Lower lobe of right lung (tissue), 2 donors: Measurements from ENCODE around the gene GAS2L1. TPM values are rescaled to one million over a fixed set of nuclear protein-coding genes. Genes with fewer than 3 reads are reported as not detected.
A peak's percentile ranks its signal among the peaks of the same experiment; 100 is the strongest.

Experiments
- ATAC-seq, 2 donors: fragments of 200-7000 bp; cut with Tn5 transposase; one replicate each; pipeline ENCODE4 v1.9.1; 2020 to 2022; ENCODE audit warnings: mild to moderate bottlenecking in 2 of 2, moderate library complexity in 2 of 2
- DNase-seq: peaks from one replicate; pipeline ENCODE4 v3.0.0-alpha.2; 2020
- H3K27ac ChIP-seq: fragments of 200-600 bp; one replicate; pipeline ENCODE4 v1.8.0; 2022
- H3K27me3 ChIP-seq: fragments of 200-600 bp; one replicate; pipeline ENCODE4 v1.8.0; 2022; ENCODE audit warnings: low read depth
- H3K36me3 ChIP-seq: fragments of 200-600 bp; one replicate; pipeline ENCODE4 v1.8.0; 2022; ENCODE audit warnings: mild to moderate bottlenecking
- H3K4me1 ChIP-seq: fragments of 200-600 bp; one replicate; pipeline ENCODE4 v1.8.0; 2022
- H3K4me3 ChIP-seq: fragments of 200-600 bp; one replicate; pipeline ENCODE4 v1.8.0; 2022; ENCODE audit warnings: mild to moderate bottlenecking
- H3K9me3 ChIP-seq: fragments of 200-600 bp; one replicate; pipeline ENCODE4 v1.8.0; 2022
- intact Hi-C: fragments of 100-400 bp; cut with DNase I; formaldehyde crosslinking; loops from one replicate; pipeline ENCODE4 v1.11.0; 2022
- total RNA-seq: library from RNA; stranded (reverse); fragmentation: NEBNext Ultra II Directional; extraction: Animal tissue kit (Norgen Biotek cat#: 25700); gene quantifications from one replicate; pipeline ENCODE4 v1.2.1, GENCODE V29; 2021
- TF ChIP-seq, protein P1 (sequence below): fragments of 200-600 bp; IDR thresholded peaks from one replicate; pipeline ENCODE4 v1.8.0; 2022; ENCODE audit warnings: antibody characterized with exemption, mild to moderate bottlenecking
- donor health status: DM: no; HTN: yes; CAD: no; lungs with severe emphysema.

GAS2L1 gene
- total RNA-seq, 1 donor from 2014 or later, result 29.9 TPM

DNA sequence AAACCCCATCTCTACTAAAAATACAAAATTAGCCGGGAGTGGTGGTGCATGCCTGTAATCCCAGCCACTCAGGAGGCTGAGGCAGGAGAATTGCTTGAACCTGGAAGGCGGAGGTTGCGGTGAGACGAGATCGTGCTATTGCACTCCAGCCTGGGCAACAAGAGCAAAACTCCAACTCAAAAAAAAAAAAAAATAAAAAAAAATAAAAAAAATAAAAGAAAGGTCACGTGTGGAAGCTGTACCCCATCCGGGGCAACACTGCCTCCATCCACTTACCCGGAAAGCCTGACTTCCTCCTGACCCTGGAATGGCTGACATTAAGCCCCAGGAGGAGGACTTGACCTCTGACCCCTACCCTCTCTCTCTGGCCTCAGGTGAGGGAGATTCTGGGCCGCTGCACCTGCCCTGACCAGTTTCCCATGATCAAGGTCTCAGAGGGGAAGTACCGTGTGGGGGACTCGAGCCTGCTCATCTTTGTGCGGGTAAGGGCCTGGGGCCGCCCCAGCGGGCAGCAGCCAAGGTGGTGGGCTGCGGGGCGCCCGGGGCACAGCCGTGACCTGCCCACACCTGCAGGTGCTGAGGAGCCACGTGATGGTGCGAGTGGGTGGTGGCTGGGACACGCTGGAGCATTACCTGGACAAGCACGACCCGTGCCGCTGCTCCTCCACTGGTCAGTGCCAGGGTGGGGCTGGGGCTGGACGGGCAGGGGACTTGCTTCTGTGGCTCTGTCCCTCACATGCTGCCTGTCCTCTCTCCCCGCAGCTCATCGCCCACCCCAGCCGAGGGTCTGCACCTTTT lies 3.8 kb downstream of the GAS2L1 start:
- Histone ChIP-seq H3K27ac (peak overlapping the region; percentile 90), H3K4me3 (no peak overlapping the region), H3K36me3 (peaks cover 6% of the 10 kb centered on the region), H3K27me3 (peaks cover 23% of the 10 kb centered on the region), H3K9me3 (no peaks in the 10 kb centered on the region), H3K4me1 (peaks cover 83% of the 10 kb centered on the region)
- DNase-seq, result no peak
- ATAC-seq, result peak; percentile 0
- intact Hi-C loops, result no loop called here
- TF ChIP-seq, protein P1, sequence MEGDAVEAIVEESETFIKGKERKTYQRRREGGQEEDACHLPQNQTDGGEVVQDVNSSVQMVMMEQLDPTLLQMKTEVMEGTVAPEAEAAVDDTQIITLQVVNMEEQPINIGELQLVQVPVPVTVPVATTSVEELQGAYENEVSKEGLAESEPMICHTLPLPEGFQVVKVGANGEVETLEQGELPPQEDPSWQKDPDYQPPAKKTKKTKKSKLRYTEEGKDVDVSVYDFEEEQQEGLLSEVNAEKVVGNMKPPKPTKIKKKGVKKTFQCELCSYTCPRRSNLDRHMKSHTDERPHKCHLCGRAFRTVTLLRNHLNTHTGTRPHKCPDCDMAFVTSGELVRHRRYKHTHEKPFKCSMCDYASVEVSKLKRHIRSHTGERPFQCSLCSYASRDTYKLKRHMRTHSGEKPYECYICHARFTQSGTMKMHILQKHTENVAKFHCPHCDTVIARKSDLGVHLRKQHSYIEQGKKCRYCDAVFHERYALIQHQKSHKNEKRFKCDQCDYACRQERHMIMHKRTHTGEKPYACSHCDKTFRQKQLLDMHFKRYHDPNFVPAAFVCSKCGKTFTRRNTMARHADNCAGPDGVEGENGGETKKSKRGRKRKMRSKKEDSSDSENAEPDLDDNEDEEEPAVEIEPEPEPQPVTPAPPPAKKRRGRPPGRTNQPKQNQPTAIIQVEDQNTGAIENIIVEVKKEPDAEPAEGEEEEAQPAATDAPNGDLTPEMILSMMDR, result no peak

DNA sequence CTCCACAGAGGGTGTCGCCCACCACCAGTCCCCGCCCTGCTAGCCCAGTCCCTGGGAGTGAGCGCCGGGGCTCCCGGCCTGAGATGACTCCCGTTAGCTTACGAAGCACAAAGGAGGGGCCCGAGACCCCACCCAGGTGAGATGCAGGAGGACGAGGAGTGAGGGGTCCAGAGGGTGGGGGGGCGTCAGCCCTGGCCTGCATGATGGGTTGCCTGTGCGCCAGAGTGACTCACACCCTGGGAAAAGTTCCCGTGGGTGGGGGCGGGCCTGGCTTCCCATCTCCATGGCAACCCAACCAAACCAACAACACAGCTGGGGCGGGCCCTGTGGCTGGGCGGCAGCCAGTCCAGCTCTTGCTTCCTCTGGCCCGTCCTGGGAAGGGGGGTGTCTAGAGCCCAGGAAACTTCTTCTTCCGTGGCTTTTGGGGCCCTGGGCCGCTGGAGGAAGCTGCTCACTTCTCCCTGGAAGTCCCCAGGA lies 4.5 kb downstream of the GAS2L1 start:
- TF ChIP-seq, protein P1, result no peak
- Histone ChIP-seq H3K27me3 (peaks cover 30% of the 10 kb centered on the region), H3K27ac (peak overlapping the region; percentile 90), H3K9me3 (no peaks in the 10 kb centered on the region), H3K4me1 (peaks cover 85% of the 10 kb centered on the region), H3K4me3 (peak overlapping the region; percentile 23), H3K36me3 (peaks cover 6% of the 10 kb centered on the region)
- DNase-seq, result peak; percentile 95
- intact Hi-C loops, result no loop called here
- peak; percentile 77 to 86 for ATAC-seq

DNA sequence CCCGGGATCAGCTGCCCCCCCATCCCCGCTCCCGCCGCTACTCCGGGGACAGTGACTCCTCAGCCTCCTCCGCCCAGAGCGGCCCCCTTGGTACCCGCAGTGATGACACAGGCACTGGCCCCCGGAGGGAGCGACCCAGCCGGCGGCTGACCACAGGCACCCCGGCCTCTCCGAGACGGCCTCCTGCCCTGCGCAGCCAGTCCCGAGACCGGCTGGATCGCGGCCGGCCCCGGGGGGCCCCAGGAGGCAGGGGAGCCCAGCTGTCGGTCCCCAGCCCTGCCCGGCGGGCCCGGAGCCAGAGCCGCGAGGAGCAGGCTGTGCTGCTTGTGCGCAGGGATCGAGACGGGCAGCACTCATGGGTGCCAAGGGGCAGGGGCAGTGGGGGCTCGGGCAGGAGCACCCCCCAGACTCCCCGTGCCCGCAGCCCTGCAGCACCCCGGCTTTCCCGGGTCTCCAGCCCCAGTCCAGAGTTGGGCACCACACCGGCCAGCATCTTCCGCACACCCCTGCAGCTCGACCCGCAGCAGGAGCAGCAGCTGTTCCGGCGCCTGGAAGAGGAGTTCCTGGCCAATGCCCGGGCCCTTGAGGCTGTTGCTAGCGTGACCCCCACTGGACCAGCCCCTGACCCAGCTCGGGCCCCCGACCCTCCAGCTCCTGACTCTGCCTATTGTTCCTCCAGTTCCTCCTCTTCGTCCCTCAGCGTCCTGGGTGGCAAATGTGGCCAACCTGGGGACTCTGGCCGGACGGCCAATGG lies 5.2 kb downstream of the GAS2L1 start:
- peak overlapping the region; percentile 23 for H3K4me3 ChIP-seq
- DNase-seq (peak; percentile 50), ATAC-seq (no peak)
- H3K27ac ChIP-seq, result peak overlapping the region; percentile 90
- H3K36me3 ChIP-seq, result peaks cover 6% of the 10 kb centered on the region
- intact Hi-C loops, result no loop called here
- peaks cover 83% of the 10 kb centered on the region for H3K4me1 ChIP-seq
- TF ChIP-seq, protein P1, result no peak
- no peaks in the 10 kb centered on the region for H3K9me3 ChIP-seq
- H3K27me3 ChIP-seq, result peaks cover 37% of the 10 kb centered on the region

DNA sequence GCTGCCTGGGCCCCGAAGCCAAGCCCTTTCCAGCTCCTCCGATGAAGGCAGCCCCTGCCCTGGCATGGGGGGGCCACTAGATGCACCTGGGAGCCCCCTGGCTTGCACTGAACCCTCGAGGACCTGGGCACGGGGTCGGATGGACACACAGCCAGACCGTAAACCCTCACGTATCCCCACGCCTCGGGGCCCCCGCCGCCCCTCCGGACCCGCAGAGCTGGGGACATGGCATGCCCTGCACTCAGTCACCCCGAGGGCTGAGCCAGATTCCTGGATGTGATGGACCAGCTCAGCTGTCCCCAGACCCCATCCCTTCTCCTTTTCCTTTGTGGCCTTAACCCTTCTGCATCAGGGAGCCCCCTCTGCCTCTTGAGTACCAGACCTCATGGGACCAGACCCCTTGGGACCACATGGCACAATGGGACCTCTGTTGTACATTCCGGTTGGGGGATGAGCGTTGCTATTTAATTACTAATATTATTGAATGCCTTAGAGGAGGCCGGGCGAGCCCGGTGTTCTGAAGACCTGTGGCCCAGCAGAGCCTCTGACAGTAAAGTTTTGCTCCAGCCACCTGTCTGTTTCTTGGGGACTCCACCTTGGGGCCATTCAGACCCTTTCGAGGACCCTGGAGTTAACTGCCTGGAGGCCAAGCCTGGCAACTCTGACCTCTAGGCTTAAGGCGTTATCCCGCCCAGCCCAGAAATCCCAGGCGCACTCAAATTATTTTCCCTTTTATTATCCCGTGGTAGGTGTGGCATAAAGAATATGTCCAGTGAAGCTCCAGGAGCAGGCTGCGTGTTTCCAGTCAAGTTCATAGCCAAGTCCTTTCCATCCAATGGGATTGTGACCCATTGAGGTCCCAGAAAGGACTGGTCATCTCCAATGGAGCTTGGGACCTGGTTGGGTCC lies 6.0 kb downstream of the GAS2L1 start:
- peaks cover 6% of the 10 kb centered on the region for H3K36me3 ChIP-seq
- intact Hi-C loops, result no loop called here
- H3K9me3 ChIP-seq, result no peaks in the 10 kb centered on the region
- TF ChIP-seq, protein P1, result no peak
- H3K4me3 ChIP-seq, result no peak overlapping the region
- H3K4me1 ChIP-seq, result peaks cover 81% of the 10 kb centered on the region
- peak; percentile 51 for DNase-seq
- no peak for ATAC-seq
- peaks cover 38% of the 10 kb centered on the region for H3K27me3 ChIP-seq
- H3K27ac ChIP-seq, result peak overlapping the region; percentile 90

DNA sequence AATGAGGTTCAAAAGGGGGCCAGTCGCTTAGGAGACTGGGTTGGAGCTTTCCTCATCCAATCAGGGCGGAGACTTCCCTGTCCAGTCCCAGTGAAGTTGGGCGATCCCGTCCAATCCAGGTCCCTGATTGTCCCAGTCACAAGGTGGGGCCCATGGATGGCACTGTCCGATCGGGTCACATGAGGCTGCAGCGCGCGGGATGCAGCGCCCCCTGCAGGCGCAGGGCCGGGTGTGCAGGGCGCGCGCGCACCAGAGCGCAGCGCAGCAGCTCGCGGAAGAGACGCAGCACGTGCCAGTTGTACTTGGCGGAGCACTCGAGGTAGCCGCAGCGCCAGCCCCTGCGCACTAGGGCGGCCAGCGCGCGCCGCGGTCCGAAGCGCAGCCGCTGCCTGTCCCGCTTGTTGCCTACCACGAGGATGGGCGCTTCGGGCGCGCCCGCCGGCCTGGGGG lies 6.7 kb downstream of the GAS2L1 start:
- H3K36me3 ChIP-seq, result peaks cover 6% of the 10 kb centered on the region
- H3K27me3 ChIP-seq, result peaks cover 38% of the 10 kb centered on the region
- H3K4me1 ChIP-seq, result peaks cover 74% of the 10 kb centered on the region
- ATAC-seq, result peak; percentile 2 to 55
- no peak overlapping the region for H3K27ac ChIP-seq
- TF ChIP-seq, protein P1, result peak; percentile 65
- H3K4me3 ChIP-seq, result no peak overlapping the region
- intact Hi-C loops, result no loop called here
- peak; percentile 60 for DNase-seq
- no peaks in the 10 kb centered on the region for H3K9me3 ChIP-seq
